ENCODE data around the gene LMF2. TPM values are rescaled to one million over a fixed set of nuclear protein-coding genes. Genes with fewer than 3 reads are reported as not detected.
"Not testable (repeated sequence)": the region's sequence is repeated elsewhere in the genome, so short reads cannot be mapped to it uniquely, and the experiment has no call there.

Gene LMF2
- total RNA-seq, 3 donors from 2014 or later: 57.8 to 66.4 (median 60.7) TPM

GRCh38 chr22:50545522-50546325 lies 38.2 kb upstream of the LMF2 start, which contains the start of gene KLHDC7B:
Gene KLHDC7B (plus strand): TSS chr22:50545899. CDS start chr22:50546244, 345 bp downstream.
- ATAC-seq (no peak), DNase-seq (peak in 1 of 3 donors; percentile 34)
- intact Hi-C loops (cut with DNase I, micrococcal nuclease): no loop called here
- H3K36me3 ChIP-seq (ENCODE audit: low read depth): no peaks in the 10 kb centered on the region
- H3K9me3 ChIP-seq: no peaks in the 10 kb centered on the region
- H3K4me1 ChIP-seq (ENCODE audit: low read depth): peaks cover 7% of the 10 kb centered on the region
- no peak within 1 kb of the TSS for H3K4me3 ChIP-seq
- TF ChIP-seq CTCF (IDR thresholded peaks at IDR 0.05): no peak

- Histone ChIP-seq H3K36me3 (ENCODE audit: low read depth) (no peaks in the 10 kb centered on the region), H3K4me3 (no peak overlapping the region), H3K9me3 (no peaks in the 10 kb centered on the region), H3K4me1 (ENCODE audit: low read depth) (peaks cover 12% of the 10 kb centered on the region)
- intact Hi-C loops (cut with DNase I, micrococcal nuclease): no loop called here
- peak; percentile 50 for ATAC-seq
- no peak for TF ChIP-seq CTCF (IDR thresholded peaks at IDR 0.05)
- peak; percentile 58 to 76 (median 68) for DNase-seq
Observed at GRCh38 chr22:50544746-50545253, 37.3 kb upstream of the LMF2 start.

GRCh38 chr22:50544078-50544745 lies 36.7 kb upstream of the LMF2 start:
- ATAC-seq: peak; percentile 73
- Histone ChIP-seq H3K4me3 (no peak overlapping the region), H3K9me3 (no peaks in the 10 kb centered on the region), H3K4me1 (ENCODE audit: low read depth) (peaks cover 16% of the 10 kb centered on the region), H3K36me3 (ENCODE audit: low read depth) (no peaks in the 10 kb centered on the region)
- peak; percentile 54 for TF ChIP-seq CTCF (IDR thresholded peaks at IDR 0.05)
- DNase-seq: peak; percentile 91 to 94 (median 92)
- intact Hi-C loops (cut with DNase I, micrococcal nuclease): no loop called here

GRCh38 chr22:50542416-50542927 lies 35.0 kb upstream of the LMF2 start:
- peak in 2 of 3 donors; percentile 50 to 59 for DNase-seq
- no peak overlapping the region for H3K4me3 ChIP-seq
- no peak for ATAC-seq
- no peaks in the 10 kb centered on the region for H3K9me3 ChIP-seq
- intact Hi-C loops (cut with DNase I, micrococcal nuclease): no loop called here
- H3K36me3 ChIP-seq (ENCODE audit: low read depth): no peaks in the 10 kb centered on the region
- peaks cover 19% of the 10 kb centered on the region for H3K4me1 ChIP-seq (ENCODE audit: low read depth)
- TF ChIP-seq CTCF (IDR thresholded peaks at IDR 0.05): no peak

- peak in 2 of 3 donors; percentile 31 to 68 for DNase-seq
- H3K9me3 ChIP-seq; H3K36me3 ChIP-seq (ENCODE audit: low read depth); intact Hi-C loops (cut with DNase I, micrococcal nuclease); H3K4me3 ChIP-seq: not testable (repeated sequence)
- ATAC-seq: peak; percentile 43
- peaks cover 19% of the 10 kb centered on the region for H3K4me1 ChIP-seq (ENCODE audit: low read depth)
Observed at GRCh38 chr22:50541667-50542026, 34.1 kb upstream of the LMF2 start.

- no peak overlapping the region for H3K4me3 ChIP-seq
- DNase-seq: peak in 1 of 3 donors; percentile 25
- ATAC-seq: no peak
- H3K4me1 ChIP-seq (ENCODE audit: low read depth): peaks cover 19% of the 10 kb centered on the region
- TF ChIP-seq CTCF (IDR thresholded peaks at IDR 0.05): no peak
- intact Hi-C loops (cut with DNase I, micrococcal nuclease): no loop called here
- no peaks in the 10 kb centered on the region for H3K36me3 ChIP-seq (ENCODE audit: low read depth)
- no peaks in the 10 kb centered on the region for H3K9me3 ChIP-seq
Observed at GRCh38 chr22:50540381-50540780, 32.9 kb upstream of the LMF2 start.
